ENCODE data around the gene CYCS.

DNA sequence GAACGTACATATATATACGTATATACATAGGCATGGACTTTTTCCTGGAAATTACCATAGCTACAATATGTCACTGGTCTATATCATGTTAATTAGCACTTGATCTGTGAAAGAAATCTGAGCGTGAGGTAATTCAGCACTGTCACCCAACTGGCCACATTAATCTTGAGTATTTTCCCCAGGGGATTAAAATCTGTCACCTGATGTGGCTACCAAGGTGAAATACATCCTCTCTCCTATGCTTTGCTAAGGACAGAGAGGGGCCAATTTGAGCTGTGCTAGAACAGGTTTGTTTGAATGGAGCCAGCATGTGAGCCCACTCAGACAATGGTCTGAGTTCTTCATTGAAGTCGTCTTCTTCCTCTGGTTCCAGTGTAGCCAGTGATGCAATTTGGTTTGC is 33.3 kb downstream of the CYCS start:
- TF ChIP-seq EZH2phosphoT487 (IDR thresholded peaks at IDR 0.05; ENCODE audit: low read length) (no peak), EZH2 (optimal IDR thresholded peaks at IDR 0.05; ENCODE audit: low read depth, low read length) (no peak)
- TF ChIP-seq, protein P1, sequence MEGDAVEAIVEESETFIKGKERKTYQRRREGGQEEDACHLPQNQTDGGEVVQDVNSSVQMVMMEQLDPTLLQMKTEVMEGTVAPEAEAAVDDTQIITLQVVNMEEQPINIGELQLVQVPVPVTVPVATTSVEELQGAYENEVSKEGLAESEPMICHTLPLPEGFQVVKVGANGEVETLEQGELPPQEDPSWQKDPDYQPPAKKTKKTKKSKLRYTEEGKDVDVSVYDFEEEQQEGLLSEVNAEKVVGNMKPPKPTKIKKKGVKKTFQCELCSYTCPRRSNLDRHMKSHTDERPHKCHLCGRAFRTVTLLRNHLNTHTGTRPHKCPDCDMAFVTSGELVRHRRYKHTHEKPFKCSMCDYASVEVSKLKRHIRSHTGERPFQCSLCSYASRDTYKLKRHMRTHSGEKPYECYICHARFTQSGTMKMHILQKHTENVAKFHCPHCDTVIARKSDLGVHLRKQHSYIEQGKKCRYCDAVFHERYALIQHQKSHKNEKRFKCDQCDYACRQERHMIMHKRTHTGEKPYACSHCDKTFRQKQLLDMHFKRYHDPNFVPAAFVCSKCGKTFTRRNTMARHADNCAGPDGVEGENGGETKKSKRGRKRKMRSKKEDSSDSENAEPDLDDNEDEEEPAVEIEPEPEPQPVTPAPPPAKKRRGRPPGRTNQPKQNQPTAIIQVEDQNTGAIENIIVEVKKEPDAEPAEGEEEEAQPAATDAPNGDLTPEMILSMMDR (IDR thresholded peaks at IDR 0.05; ENCODE audit: low read length): no peak

All from MM.1S (cell line).